Ammon's horn (tissue), 1 donor: Measurements from ENCODE around the gene MIOX.
"Not testable (repeated sequence)": the region's sequence is repeated elsewhere in the genome, so short reads cannot be mapped to it uniquely, and the experiment has no call there.

Experiments used
- DNase-seq: peaks from one replicate; pipeline ENCODE4 v3.0.0-alpha.2; 2016; ENCODE audit warnings: low spot score

MIOX gene

DNA sequence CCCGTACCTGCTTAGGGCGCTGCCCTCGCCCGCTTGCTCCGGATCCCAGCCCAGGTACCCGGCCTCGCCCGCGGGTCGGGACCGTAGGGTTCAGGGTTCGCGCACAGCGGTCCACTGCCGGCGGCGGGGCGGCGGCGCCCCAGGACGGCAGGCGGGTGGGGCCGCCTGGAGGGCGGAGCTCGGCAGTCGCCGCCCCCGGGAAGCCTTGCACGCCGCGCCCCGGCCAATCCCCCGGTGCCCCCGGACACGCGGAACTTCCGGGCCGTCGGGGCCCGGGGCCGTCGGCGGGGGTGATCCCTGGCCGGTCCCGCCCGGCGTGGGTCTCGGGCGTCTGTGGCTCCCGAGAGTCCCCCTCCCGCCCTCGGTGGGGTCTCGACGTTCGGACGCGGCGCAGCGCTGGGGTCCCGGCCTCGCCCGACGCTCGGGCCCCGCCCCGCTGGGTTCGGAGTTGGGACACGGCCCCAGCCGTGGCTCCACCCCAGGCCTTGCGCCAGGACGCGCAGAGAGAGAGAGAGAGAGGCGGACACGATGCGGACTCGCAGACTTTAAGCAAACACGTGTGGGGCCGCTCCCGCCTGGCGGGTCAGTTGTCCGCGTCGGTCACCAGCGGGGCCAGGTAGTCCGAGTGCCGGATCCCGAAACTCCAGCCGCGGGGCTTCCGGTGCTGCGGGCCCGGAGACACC lies 43.4 kb downstream of the MIOX start, which contains the start of gene TYMP:
TYMP (minus strand) TSS at position 116 of the 683 bp plus-strand sequence. CDS start 303 bp downstream, outside the sequence.
- DNase-seq = no peak

DNA sequence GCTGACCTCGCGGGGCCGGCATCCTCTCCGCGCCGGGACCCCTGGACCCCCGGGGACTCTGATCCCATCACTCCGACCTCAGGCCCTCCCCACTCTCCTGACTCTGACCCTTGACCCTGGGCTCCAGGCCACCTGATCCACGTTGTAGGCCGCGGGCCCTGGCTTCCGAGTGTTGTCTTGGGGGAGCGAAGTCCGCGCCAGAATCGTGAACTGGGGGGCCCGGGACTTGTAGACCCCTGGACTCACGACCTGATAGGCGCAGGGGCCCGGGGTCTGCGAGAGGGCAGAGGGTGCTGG lies 43.9 kb downstream of the MIOX start:
- DNase-seq = no peak

DNA sequence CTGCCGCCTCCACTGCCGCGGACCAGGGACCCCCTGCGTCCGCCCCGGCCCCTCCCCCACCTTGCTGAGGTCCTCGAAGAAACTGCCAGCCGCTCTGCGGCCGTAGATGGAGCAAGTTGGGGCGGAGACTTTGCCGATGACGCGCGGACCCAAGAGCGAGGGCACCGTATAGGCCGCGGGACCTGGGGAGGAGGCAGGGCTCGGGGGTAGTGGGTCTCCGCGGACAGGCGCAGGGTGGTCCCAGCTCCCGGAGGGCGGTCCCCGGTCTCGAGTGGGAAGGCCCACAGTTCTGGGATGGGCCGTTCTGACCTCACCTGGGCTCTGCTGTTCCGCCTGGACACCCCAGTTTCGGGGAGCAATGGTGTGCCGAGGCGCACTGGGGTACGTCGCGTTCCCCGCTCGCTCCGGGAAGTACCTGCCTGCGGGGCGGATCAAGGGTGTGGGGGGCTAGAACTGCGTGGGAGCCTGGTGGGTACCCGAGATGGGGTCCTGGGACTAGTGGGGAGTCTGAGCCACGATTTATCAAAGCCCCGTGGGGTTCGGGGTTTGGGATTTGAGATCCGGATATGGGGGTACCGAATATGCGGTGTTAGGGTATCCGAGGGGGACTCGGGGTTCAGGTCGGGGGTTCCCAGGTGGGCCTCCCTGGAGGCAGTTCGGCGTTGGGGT lies 44.4 kb downstream of the MIOX start:
- DNase-seq = no peak

DNA sequence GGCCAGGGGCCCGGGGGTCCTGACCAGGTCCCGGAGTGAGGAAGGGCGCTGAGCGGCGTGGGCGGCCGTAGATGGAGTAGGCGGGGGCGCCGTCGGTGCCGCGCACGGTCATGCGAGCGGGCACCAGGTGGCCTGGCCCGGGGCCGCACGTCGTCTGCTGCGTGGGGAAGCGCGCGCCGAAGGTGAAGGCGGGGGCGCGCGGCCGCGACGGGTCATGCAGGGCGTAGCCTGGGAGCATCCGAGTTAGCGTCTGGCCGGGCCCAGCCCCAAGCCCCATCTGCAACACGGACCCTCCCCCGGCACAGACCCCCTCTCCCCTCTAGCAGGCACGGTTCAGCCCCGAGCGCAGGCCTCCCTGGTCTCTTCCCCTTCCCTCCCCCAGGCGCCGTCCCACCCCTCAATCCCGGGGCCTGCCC lies 44.9 kb downstream of the MIOX start:
- DNase-seq = no peak

DNA sequence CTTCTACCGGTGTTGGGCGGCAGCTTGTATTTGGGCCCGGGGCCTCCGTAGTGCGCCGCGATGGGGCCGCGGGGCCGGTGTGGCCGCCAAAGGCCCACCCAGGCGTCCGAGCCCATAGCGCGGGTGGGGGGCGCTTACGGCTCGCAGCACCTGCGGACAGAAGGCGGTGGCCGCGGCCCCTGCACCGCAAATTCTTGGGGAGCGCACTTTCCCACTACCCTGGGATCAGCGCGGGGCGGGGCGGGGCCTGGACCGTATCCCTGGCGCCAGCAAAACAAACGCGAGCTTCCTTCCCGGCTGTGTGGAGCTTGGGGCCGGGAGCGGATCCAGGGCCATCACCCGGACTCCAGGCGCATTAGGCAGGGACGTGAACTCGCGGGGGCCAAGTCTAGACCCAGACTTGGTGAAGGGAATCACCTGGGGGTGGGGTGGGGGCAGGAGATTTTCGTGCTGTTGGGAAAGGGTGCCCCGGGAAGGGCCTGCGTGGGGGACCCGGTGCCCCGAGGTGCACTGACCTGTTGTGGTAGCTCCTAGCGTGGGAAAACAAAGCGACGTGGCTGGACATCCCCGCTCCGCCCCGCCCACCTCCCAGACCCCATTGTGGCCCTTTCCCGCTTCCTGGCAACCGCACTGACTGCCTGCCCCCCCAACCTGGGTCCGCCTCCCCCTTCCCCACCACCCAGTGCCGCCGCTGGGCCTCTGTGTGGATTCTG lies 45.5 kb downstream of the MIOX start:
- no peak for DNase-seq

DNA sequence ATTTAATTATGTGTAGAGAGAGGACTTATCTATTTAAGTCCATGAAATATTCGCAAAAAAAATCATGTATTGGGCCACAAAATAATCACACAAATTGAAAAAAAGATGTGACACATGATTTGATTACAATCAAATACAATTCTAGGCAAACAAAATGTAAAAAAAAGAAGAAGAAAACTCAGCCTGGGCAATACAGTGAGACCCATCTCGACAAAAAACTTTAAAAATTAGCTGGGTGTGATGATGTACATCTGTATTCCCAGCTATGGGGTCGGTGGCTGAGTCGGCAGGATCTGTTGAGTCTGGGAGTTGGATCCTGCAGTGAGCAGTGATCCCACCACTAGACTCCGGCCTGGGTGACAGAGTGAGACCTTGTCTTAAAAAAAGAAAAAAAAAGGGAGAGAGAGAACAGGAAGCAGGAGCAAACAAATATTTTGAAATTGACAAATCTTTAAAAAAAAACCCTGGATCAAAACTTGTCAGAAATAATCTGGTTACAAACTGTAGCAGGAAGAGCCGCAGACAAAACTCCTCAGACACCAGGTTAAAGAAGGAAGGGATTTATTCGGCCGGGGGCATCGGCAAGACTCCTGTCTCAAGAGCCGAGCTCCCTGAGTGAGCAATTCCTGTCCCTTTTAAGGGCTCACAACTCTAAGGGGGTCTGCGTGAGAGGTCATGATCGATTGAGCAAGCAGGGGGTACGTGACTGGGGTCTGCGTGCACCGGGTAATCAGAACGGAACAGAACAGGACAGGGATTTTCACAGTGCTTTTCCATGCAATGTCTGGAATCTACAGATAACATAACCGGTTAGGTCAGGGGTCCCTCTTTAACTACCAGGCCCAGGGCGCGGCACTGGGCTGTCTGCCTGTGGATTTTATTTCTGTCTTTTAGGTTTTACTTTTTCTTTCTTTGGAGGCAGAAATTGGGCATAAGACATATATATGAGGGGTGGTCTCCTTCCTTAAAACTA lies 46.5 kb downstream of the MIOX start:
- DNase-seq = no peak

DNA sequence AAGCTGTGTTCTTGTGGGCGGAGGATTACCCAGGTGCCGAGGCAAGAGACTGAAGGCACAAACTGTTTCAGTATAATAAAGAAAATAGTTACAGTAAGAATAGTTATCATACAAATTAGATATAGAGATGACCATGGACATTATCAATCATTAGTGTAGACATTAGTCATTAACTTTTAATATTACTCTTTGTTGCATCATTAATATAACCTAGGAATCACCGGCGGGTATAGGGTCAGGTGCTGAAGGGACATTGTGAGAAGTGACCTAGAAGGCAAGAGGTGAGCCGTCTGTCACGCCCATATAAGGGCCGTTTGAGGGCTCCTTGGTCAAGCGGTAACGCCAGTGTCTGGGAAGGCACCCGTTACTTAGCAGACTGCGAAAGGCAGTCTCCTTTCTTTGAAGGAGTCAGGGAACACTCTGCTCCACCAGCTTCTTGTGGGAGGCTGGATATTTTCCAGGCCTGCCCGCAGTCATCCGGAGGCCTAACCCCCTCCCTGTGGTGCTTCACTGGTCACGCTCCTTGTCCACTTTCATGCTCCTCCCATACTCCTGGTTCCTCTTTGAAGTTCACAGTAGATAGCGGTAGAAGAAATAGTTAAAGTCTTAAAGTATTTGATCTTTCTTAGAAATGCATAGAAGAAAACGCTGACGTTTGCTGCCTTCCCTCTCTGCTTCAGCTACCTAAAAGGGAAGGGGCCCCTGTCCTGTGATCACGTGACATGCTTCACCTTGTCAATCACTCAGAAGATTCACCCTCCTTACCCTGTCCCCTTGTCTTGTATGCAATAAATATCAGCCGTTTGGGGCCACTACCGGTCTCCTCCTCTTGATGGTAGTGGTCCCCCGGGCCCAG lies 47.4 kb downstream of the MIOX start:
- not testable (repeated sequence) for DNase-seq

DNA sequence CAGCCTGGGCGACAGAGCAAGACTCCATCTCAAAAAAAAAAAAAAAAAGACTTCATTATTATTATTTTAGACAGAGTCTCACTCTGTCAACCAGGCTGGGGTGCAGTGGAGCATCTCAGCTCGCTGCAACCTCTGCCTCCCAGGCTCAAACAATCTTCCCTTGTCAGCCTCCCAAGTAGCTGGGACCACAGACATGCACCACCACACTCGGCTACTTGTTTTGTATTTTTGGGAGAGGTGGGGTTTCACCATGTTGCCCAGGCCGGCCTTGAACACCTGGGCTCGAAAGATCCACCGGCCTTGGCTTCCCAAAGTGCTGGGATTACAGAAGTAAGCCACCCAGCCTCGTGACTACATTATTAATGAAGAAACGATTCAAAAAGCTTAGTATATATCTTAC lies 48.5 kb downstream of the MIOX start:
- DNase-seq = no peak

DNA sequence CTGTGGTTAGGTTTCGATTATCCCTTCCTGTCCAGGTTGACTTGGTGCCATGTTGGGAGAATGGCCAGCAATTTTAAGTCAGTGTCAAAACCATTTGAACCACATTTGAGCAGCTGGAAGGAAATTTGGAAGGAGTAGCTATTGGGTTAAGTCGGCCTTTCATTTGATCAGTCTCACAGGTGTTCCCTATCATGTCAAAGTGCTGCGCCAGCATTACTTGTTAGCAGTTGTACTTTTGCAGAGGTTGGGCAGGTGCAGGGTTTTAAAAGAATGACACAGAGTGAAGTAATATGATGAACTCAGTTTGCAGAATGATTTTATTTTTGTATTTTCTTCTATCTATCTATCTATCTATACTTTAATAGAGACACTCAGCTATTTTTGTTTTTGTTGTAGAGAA lies 49.6 kb downstream of the MIOX start:
- no peak for DNase-seq

DNA sequence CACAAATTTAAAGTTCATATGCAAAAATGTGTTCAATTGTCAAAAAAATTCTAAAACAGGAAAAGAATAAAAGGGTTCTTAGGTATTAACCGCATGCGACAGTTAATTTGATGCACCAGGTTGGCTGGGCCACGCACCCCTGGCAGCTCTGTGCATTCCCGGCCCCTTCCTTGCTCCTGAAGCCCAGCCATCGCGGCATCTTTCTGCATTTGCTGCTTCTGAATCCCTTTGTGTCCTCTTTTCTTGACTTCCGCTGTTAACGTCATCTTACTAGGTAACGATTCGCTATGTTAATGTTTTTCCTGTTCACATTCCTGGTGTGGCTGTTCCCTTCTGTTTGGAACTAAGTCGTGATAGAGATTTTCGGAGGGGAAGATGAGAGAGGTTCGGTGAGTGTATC lies 51.1 kb downstream of the MIOX start:
- DNase-seq = no peak
